ENCODE measurements around the gene SLC45A3. TPM values are rescaled to one million over a fixed set of nuclear protein-coding genes. Genes with fewer than 3 reads are reported as not detected.

SLC45A3 gene
- total RNA-seq, 4 donors from 2014 or later, result 1.2 to 3.1 (median 1.4) TPM

GRCh38 chr1:205665201-205666045 is 14.9 kb downstream of the SLC45A3 start:
- 70 to 75% methylated on average over 4 to 7 of the region's 9 CpGs for WGBS, 2 donors
- Histone ChIP-seq H3K27ac (peak overlapping the region in 3 of 4 donors; percentile 16 to 54 (median 27)), H3K36me3 (no peaks in the 10 kb centered on the region), H3K4me3 (no peak overlapping the region), H3K4me1 (peaks cover 14 to 77% (median 18%) of the 10 kb centered on the region in 3 donors), H3K27me3 (peaks cover 0 to 12% (median 0%) of the 10 kb centered on the region in 4 donors), H3K9me3 (no peaks in the 10 kb centered on the region)
- DNase-seq, result no peak
- intact Hi-C loops (cut with DNase I), result no loop called here
- TF ChIP-seq POLR2A (IDR thresholded peaks at IDR 0.05) (no peak), CTCF (IDR thresholded peaks at IDR 0.05) (no peak)

DNA sequence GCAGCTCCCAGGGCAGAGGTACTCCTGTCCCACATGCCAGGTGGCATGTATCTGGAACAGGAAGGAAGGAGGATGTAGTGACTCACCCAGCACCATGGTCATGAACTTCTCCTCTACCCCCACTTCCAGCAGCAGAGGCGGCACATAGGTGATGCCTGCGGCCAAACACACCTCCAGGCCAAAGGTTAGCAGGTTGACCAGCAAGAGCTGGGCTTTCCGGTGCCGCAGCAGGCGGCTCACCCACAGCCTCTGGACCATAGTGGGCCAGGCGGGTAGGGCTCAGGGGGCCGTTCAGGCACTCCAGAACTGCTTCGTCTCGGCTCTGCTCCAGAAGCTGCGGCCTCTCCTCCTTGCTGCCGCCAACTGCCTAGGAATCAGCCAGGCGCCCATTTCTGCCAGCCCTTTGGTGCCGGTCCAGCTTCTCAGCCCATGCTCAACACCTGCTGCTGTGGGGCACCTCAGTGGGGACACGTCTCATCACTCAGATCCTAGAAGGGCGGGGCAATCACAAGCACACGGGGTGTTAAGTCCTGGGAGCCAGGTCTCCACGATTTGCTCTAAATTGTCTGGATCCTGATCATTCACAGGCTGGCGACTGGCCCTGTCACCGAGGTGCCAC is 15.8 kb downstream of the SLC45A3 start:
- TF ChIP-seq CTCF (IDR thresholded peaks at IDR 0.05), result no peak
- TF ChIP-seq POLR2A (IDR thresholded peaks at IDR 0.05), result no peak
- H3K27me3 ChIP-seq, result peaks cover 0 to 3% (median 0%) of the 10 kb centered on the region in 4 donors
- intact Hi-C loops (cut with DNase I), result no loop called here
- DNase-seq, result no peak
- H3K4me3 ChIP-seq, result no peak overlapping the region
- peaks cover 10 to 72% (median 18%) of the 10 kb centered on the region in 3 donors for H3K4me1 ChIP-seq
- H3K9me3 ChIP-seq, result no peaks in the 10 kb centered on the region
- no peaks in the 10 kb centered on the region for H3K36me3 ChIP-seq
- H3K27ac ChIP-seq, result peak overlapping the region in 2 of 4 donors; percentile 27 to 54
- WGBS, 2 donors, result 0 to 70% methylated on average over 1 to 12 of the region's 19 CpGs

GRCh38 chr1:205663286-205663936 is 16.9 kb downstream of the SLC45A3 start:
- Histone ChIP-seq H3K27ac (no peak overlapping the region), H3K9me3 (no peaks in the 10 kb centered on the region), H3K4me1 (peaks cover 10 to 68% (median 15%) of the 10 kb centered on the region in 3 donors), H3K36me3 (no peaks in the 10 kb centered on the region), H3K27me3 (no peaks in the 10 kb centered on the region), H3K4me3 (no peak overlapping the region)
- intact Hi-C loops (cut with DNase I), result no loop called here
- DNase-seq, result no peak
- TF ChIP-seq POLR2A (IDR thresholded peaks at IDR 0.05), result no peak
- no peak for TF ChIP-seq CTCF (IDR thresholded peaks at IDR 0.05)
- 78 to 87% methylated on average over 6 to 12 of the region's 18 CpGs for WGBS, 2 donors

DNA sequence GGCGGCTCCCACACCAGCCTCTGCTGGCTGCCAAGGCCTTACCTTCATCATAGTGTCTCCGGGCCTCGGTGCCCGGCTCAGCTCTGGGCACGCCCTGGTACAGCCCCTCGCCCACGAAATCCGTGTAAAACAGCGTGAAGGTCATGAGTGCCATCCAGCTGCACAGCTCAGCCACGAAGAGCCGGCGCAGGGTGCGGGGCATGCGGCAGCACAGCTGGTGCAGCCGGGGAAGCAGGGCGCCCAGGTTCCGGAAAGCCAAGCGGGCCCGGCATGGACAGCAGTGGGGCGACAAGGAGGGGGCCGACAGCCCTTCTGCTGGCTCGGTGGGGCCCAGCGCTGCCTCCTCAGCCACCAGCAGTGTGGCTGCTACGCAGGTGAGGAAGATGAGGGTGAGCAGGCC is 17.5 kb downstream of the SLC45A3 start:
- Histone ChIP-seq H3K27ac (no peak overlapping the region), H3K27me3 (no peaks in the 10 kb centered on the region), H3K36me3 (no peaks in the 10 kb centered on the region), H3K9me3 (no peaks in the 10 kb centered on the region), H3K4me3 (no peak overlapping the region), H3K4me1 (peaks cover 10 to 62% (median 11%) of the 10 kb centered on the region in 3 donors)
- intact Hi-C loops (cut with DNase I), result no loop called here
- DNase-seq, result no peak
- 92% methylated on average over 11 of the region's 24 CpGs; no CpG with 5 or more reads in 1 of the 2 donors for WGBS, 2 donors
- no peak for TF ChIP-seq CTCF (IDR thresholded peaks at IDR 0.05)
- TF ChIP-seq POLR2A (IDR thresholded peaks at IDR 0.05), result no peak

Data from esophagus squamous epithelium (tissue), 5 donors.